ENCODE data around the gene GABARAPL1.

Gene GABARAPL1

GRCh38 chr12:10238526-10238925 lies 25.8 kb downstream of the GABARAPL1 start:
- no peaks in the 10 kb centered on the region for H3K27me3 ChIP-seq (ENCODE audit: insufficient read depth, low read length)
- no peak overlapping the region for H3K9ac ChIP-seq (ENCODE audit: low read depth, low read length)
- H3K27ac ChIP-seq (ENCODE audit: low read depth, low read length), result no peak overlapping the region
- WGBS, result 82% methylated on average over 1 of the region's 1 CpG
- H3K4me3 ChIP-seq (ENCODE audit: low read length), result no peak overlapping the region
- peaks cover 23% of the 10 kb centered on the region for H3K9me3 ChIP-seq (ENCODE audit: insufficient read depth, low read depth, low read length)
- no peaks in the 10 kb centered on the region for H3K36me3 ChIP-seq (ENCODE audit: insufficient read depth, low read length)
- peaks cover 6% of the 10 kb centered on the region; the same call in 1 of the 2 replicates for H3K4me1 ChIP-seq (ENCODE audit: insufficient read depth, low read length)

GRCh38 chr12:10241290-10241689 lies 28.6 kb downstream of the GABARAPL1 start:
- H3K36me3 ChIP-seq (ENCODE audit: insufficient read depth, low read length), result no peaks in the 10 kb centered on the region
- H3K27ac ChIP-seq (ENCODE audit: low read depth, low read length), result no peak overlapping the region
- H3K4me1 ChIP-seq (ENCODE audit: insufficient read depth, low read length), result peaks cover 6% of the 10 kb centered on the region; the same call in 1 of the 2 replicates
- H3K9me3 ChIP-seq (ENCODE audit: insufficient read depth, low read depth, low read length), result peaks cover 9% of the 10 kb centered on the region
- WGBS, result 69% methylated on average over 1 of the region's 3 CpGs
- H3K27me3 ChIP-seq (ENCODE audit: insufficient read depth, low read length), result no peaks in the 10 kb centered on the region
- H3K9ac ChIP-seq (ENCODE audit: low read depth, low read length), result no peak overlapping the region
- no peak overlapping the region for H3K4me3 ChIP-seq (ENCODE audit: low read length)

GRCh38 chr12:10241727-10242126 lies 29.1 kb downstream of the GABARAPL1 start:
- Histone ChIP-seq H3K9ac (ENCODE audit: low read depth, low read length) (no peak overlapping the region), H3K27me3 (ENCODE audit: insufficient read depth, low read length) (no peaks in the 10 kb centered on the region), H3K27ac (ENCODE audit: low read depth, low read length) (no peak overlapping the region), H3K4me3 (ENCODE audit: low read length) (no peak overlapping the region), H3K36me3 (ENCODE audit: insufficient read depth, low read length) (no peaks in the 10 kb centered on the region), H3K9me3 (ENCODE audit: insufficient read depth, low read depth, low read length) (peaks cover 7% of the 10 kb centered on the region), H3K4me1 (ENCODE audit: insufficient read depth, low read length) (peaks cover 6% of the 10 kb centered on the region; the same call in 1 of the 2 replicates)
- 57% methylated on average over 2 of the region's 2 CpGs for WGBS

GRCh38 chr12:10242539-10242938 lies 29.9 kb downstream of the GABARAPL1 start:
- no peaks in the 10 kb centered on the region for H3K27me3 ChIP-seq (ENCODE audit: insufficient read depth, low read length)
- H3K27ac ChIP-seq (ENCODE audit: low read depth, low read length), result no peak overlapping the region
- peaks cover 6% of the 10 kb centered on the region; the same call in 1 of the 2 replicates for H3K4me1 ChIP-seq (ENCODE audit: insufficient read depth, low read length)
- no peaks in the 10 kb centered on the region for H3K36me3 ChIP-seq (ENCODE audit: insufficient read depth, low read length)
- WGBS, result 100% methylated on average over 1 of the region's 1 CpG
- peaks cover under 1% of the 10 kb centered on the region; the same call in 1 of the 2 replicates for H3K9me3 ChIP-seq (ENCODE audit: insufficient read depth, low read depth, low read length)
- H3K9ac ChIP-seq (ENCODE audit: low read depth, low read length), result no peak overlapping the region
- H3K4me3 ChIP-seq (ENCODE audit: low read length), result no peak overlapping the region

GRCh38 chr12:10243818-10244520 lies 31.3 kb downstream of the GABARAPL1 start:
- no peaks in the 10 kb centered on the region for H3K27me3 ChIP-seq (ENCODE audit: insufficient read depth, low read length)
- no peaks in the 10 kb centered on the region for H3K9me3 ChIP-seq (ENCODE audit: insufficient read depth, low read depth, low read length)
- WGBS, result 96% methylated on average over 10 of the region's 11 CpGs
- no peaks in the 10 kb centered on the region for H3K36me3 ChIP-seq (ENCODE audit: insufficient read depth, low read length)
- no peak overlapping the region for H3K9ac ChIP-seq (ENCODE audit: low read depth, low read length)
- H3K27ac ChIP-seq (ENCODE audit: low read depth, low read length), result no peak overlapping the region
- peaks cover 6% of the 10 kb centered on the region; the same call in 1 of the 2 replicates for H3K4me1 ChIP-seq (ENCODE audit: insufficient read depth, low read length)
- no peak overlapping the region for H3K4me3 ChIP-seq (ENCODE audit: low read length)

- no peak overlapping the region for H3K9ac ChIP-seq (ENCODE audit: low read depth, low read length)
- H3K9me3 ChIP-seq (ENCODE audit: insufficient read depth, low read depth, low read length), result no peaks in the 10 kb centered on the region
- no peaks in the 10 kb centered on the region; the same call in 1 of the 2 replicates for H3K4me1 ChIP-seq (ENCODE audit: insufficient read depth, low read length)
- H3K36me3 ChIP-seq (ENCODE audit: insufficient read depth, low read length), result no peaks in the 10 kb centered on the region
- H3K27ac ChIP-seq (ENCODE audit: low read depth, low read length), result no peak overlapping the region
- WGBS, result 89% methylated on average over 4 of the region's 5 CpGs
- no peaks in the 10 kb centered on the region for H3K27me3 ChIP-seq (ENCODE audit: insufficient read depth, low read length)
- H3K4me3 ChIP-seq (ENCODE audit: low read length), result no peak overlapping the region
Observed at GRCh38 chr12:10247436-10248058, 34.9 kb downstream of the GABARAPL1 start.

GRCh38 chr12:10249690-10250455 lies 37.2 kb downstream of the GABARAPL1 start:
- Histone ChIP-seq H3K4me1 (ENCODE audit: insufficient read depth, low read length) (no peaks in the 10 kb centered on the region; the same call in 1 of the 2 replicates), H3K4me3 (ENCODE audit: low read length) (no peak overlapping the region), H3K27ac (ENCODE audit: low read depth, low read length) (no peak overlapping the region), H3K36me3 (ENCODE audit: insufficient read depth, low read length) (no peaks in the 10 kb centered on the region), H3K9ac (ENCODE audit: low read depth, low read length) (no peak overlapping the region), H3K27me3 (ENCODE audit: insufficient read depth, low read length) (no peaks in the 10 kb centered on the region), H3K9me3 (ENCODE audit: insufficient read depth, low read depth, low read length) (no peaks in the 10 kb centered on the region)
- 77% methylated on average over 8 of the region's 8 CpGs for WGBS

- WGBS, result 94% methylated on average over 4 of the region's 4 CpGs
- no peak overlapping the region for H3K4me3 ChIP-seq (ENCODE audit: low read length)
- H3K36me3 ChIP-seq (ENCODE audit: insufficient read depth, low read length), result no peaks in the 10 kb centered on the region
- H3K27ac ChIP-seq (ENCODE audit: low read depth, low read length), result no peak overlapping the region
- H3K9ac ChIP-seq (ENCODE audit: low read depth, low read length), result no peak overlapping the region
- no peaks in the 10 kb centered on the region; the same call in 1 of the 2 replicates for H3K4me1 ChIP-seq (ENCODE audit: insufficient read depth, low read length)
- no peaks in the 10 kb centered on the region for H3K27me3 ChIP-seq (ENCODE audit: insufficient read depth, low read length)
- peaks cover 11% of the 10 kb centered on the region; the same call in 1 of the 2 replicates for H3K9me3 ChIP-seq (ENCODE audit: insufficient read depth, low read depth, low read length)
Observed at GRCh38 chr12:10251669-10252068, 39.0 kb downstream of the GABARAPL1 start.

GRCh38 chr12:10252201-10252600 lies 39.5 kb downstream of the GABARAPL1 start:
- no peak overlapping the region for H3K27ac ChIP-seq (ENCODE audit: low read depth, low read length)
- peaks cover 11% of the 10 kb centered on the region; the same call in 1 of the 2 replicates for H3K9me3 ChIP-seq (ENCODE audit: insufficient read depth, low read depth, low read length)
- no peaks in the 10 kb centered on the region for H3K36me3 ChIP-seq (ENCODE audit: insufficient read depth, low read length)
- H3K9ac ChIP-seq (ENCODE audit: low read depth, low read length), result no peak overlapping the region
- WGBS, result 94% methylated on average over 3 of the region's 4 CpGs
- H3K4me1 ChIP-seq (ENCODE audit: insufficient read depth, low read length), result no peaks in the 10 kb centered on the region; the same call in 1 of the 2 replicates
- no peak overlapping the region for H3K4me3 ChIP-seq (ENCODE audit: low read length)
- H3K27me3 ChIP-seq (ENCODE audit: insufficient read depth, low read length), result no peaks in the 10 kb centered on the region

- H3K4me3 ChIP-seq (ENCODE audit: low read length), result no peak overlapping the region
- no peaks in the 10 kb centered on the region for H3K4me1 ChIP-seq (ENCODE audit: insufficient read depth, low read length)
- H3K36me3 ChIP-seq (ENCODE audit: insufficient read depth, low read length), result no peaks in the 10 kb centered on the region
- H3K27ac ChIP-seq (ENCODE audit: low read depth, low read length), result no peak overlapping the region
- H3K9ac ChIP-seq (ENCODE audit: low read depth, low read length), result no peak overlapping the region
- no peaks in the 10 kb centered on the region for H3K27me3 ChIP-seq (ENCODE audit: insufficient read depth, low read length)
- peaks cover 11% of the 10 kb centered on the region; the same call in 1 of the 2 replicates for H3K9me3 ChIP-seq (ENCODE audit: insufficient read depth, low read depth, low read length)
Observed at GRCh38 chr12:10256064-10256463, 43.4 kb downstream of the GABARAPL1 start.

GRCh38 chr12:10260927-10261326 lies 48.2 kb downstream of the GABARAPL1 start:
- Histone ChIP-seq H3K27me3 (ENCODE audit: insufficient read depth, low read length) (no peaks in the 10 kb centered on the region), H3K27ac (ENCODE audit: low read depth, low read length) (no peak overlapping the region), H3K36me3 (ENCODE audit: insufficient read depth, low read length) (no peaks in the 10 kb centered on the region), H3K9ac (ENCODE audit: low read depth, low read length) (no peak overlapping the region), H3K9me3 (ENCODE audit: insufficient read depth, low read depth, low read length) (peaks cover 7% of the 10 kb centered on the region; the same call in 1 of the 2 replicates), H3K4me3 (ENCODE audit: low read length) (no peak overlapping the region), H3K4me1 (ENCODE audit: insufficient read depth, low read length) (no peaks in the 10 kb centered on the region)
- WGBS, result 0% methylated on average over 1 of the region's 1 CpG
